ENCODE data around the gene ZNF780A. TPM values are rescaled to one million over a fixed set of nuclear protein-coding genes. Genes with fewer than 3 reads are reported as not detected.

The ZNF780A gene
- total RNA-seq, 3 donors from 2014 or later, result 14.3 to 15.4 (median 14.4) TPM

- H3K27me3 Mint-ChIP-seq (ENCODE audit: low read depth), result no peaks in the 10 kb centered on the region
- H3K36me3 Mint-ChIP-seq (ENCODE audit: insufficient read depth), result no peaks in the 10 kb centered on the region
- ATAC-seq, result no peak
- no peak overlapping the region for H3K4me3 Mint-ChIP-seq
- no peak for DNase-seq
- H3K4me1 Mint-ChIP-seq (ENCODE audit: low read depth), result no peaks in the 10 kb centered on the region
- H3K9me3 Mint-ChIP-seq, result no peaks in the 10 kb centered on the region
Measured at GRCh38 chr19:40104754-40105153, 14.0 kb upstream of the ZNF780A start.

GRCh38 chr19:40103600-40103999, 12.9 kb upstream of the ZNF780A start:
- Mint-ChIP-seq H3K9me3 (no peaks in the 10 kb centered on the region), H3K4me1 (ENCODE audit: low read depth) (no peaks in the 10 kb centered on the region), H3K27me3 (ENCODE audit: low read depth) (peaks cover under 1% of the 10 kb centered on the region), H3K4me3 (no peak overlapping the region), H3K36me3 (ENCODE audit: insufficient read depth) (no peaks in the 10 kb centered on the region)
- ATAC-seq (no peak), DNase-seq (no peak)

DNA sequence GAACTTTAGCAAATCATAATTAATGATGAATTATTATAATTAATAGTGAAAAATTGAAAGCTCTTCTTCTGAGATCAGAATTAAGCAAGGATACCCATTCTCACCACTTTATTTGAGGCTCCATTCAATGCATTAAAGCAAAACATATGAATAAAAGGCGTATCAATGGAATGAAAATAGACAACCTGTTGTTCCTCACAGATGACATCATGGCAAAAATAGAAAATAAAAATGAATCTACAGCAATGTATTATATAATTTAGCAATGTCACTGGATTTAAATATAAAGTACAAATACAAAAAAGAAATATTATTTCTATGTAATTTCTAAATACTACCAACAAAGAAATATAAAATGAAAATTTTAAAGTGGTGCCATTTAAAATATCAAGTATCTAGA, 11.1 kb upstream of the ZNF780A start:
- ATAC-seq, result no peak
- Mint-ChIP-seq H3K9me3 (no peaks in the 10 kb centered on the region), H3K27me3 (ENCODE audit: low read depth) (peaks cover 7% of the 10 kb centered on the region), H3K4me1 (ENCODE audit: low read depth) (no peaks in the 10 kb centered on the region), H3K36me3 (ENCODE audit: insufficient read depth) (no peaks in the 10 kb centered on the region), H3K4me3 (no peak overlapping the region)
- DNase-seq, result no peak

DNA sequence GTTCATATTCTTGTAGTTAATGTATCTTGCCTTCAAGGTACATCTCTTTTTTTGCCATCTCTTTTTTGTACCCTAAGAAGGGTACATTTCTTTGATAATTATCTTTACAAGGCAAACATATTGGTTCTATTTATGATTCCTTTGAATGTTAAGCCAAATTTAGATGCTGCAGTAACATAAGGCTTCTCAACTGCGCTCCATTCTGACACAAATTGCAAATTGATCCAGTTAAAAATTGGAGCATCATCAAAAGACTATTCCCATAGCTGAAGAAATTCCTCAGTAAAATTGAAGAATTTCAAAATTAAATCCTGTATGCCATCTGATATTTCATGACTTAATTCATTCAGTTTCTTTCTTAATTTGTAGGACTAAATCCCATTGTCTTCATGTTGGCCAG, 2.7 kb upstream of the ZNF780A start:
- DNase-seq (no peak), ATAC-seq (no peak)
- Mint-ChIP-seq H3K27me3 (ENCODE audit: low read depth) (peaks cover 17% of the 10 kb centered on the region), H3K9me3 (peaks cover 8% of the 10 kb centered on the region), H3K4me3 (no peak overlapping the region), H3K36me3 (ENCODE audit: insufficient read depth) (peaks cover 5% of the 10 kb centered on the region), H3K4me1 (ENCODE audit: low read depth) (peaks cover 28% of the 10 kb centered on the region)

- peaks cover 13% of the 10 kb centered on the region for H3K36me3 Mint-ChIP-seq (ENCODE audit: insufficient read depth)
- ATAC-seq (no peak), DNase-seq (no peak)
- H3K27me3 Mint-ChIP-seq (ENCODE audit: low read depth), result peaks cover 12% of the 10 kb centered on the region
- peaks cover 40% of the 10 kb centered on the region for H3K4me1 Mint-ChIP-seq (ENCODE audit: low read depth)
- H3K4me3 Mint-ChIP-seq, result peak overlapping the region; percentile 100
- H3K9me3 Mint-ChIP-seq, result peaks cover 8% of the 10 kb centered on the region
Measured at GRCh38 chr19:40091205-40092129, 724 bp upstream of the ZNF780A start.

DNA sequence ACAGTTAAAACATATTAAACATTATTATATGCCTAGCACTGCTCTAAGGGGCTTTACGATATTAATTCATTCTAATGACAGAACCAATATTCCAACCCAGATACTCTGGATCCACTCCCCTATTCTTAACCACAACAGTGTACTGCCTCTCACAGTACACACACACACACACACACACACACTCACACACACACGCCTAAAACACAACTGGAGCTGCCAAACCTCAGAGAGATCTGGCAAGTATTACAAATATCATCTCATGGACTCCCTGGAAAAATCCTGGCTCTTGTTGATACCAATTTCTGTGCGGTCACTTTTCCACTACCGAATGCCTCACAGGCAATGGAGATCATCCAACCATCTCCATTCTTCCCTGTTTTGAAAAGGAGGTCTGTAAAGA, 1.3 kb downstream of the ZNF780A start:
- peak overlapping the region; percentile 100 for H3K4me3 Mint-ChIP-seq
- no peak for DNase-seq
- peaks cover 3% of the 10 kb centered on the region for H3K27me3 Mint-ChIP-seq (ENCODE audit: low read depth)
- H3K9me3 Mint-ChIP-seq, result peaks cover 3% of the 10 kb centered on the region
- H3K4me1 Mint-ChIP-seq (ENCODE audit: low read depth), result peaks cover 40% of the 10 kb centered on the region
- peaks cover 19% of the 10 kb centered on the region for H3K36me3 Mint-ChIP-seq (ENCODE audit: insufficient read depth)
- no peak for ATAC-seq

DNA sequence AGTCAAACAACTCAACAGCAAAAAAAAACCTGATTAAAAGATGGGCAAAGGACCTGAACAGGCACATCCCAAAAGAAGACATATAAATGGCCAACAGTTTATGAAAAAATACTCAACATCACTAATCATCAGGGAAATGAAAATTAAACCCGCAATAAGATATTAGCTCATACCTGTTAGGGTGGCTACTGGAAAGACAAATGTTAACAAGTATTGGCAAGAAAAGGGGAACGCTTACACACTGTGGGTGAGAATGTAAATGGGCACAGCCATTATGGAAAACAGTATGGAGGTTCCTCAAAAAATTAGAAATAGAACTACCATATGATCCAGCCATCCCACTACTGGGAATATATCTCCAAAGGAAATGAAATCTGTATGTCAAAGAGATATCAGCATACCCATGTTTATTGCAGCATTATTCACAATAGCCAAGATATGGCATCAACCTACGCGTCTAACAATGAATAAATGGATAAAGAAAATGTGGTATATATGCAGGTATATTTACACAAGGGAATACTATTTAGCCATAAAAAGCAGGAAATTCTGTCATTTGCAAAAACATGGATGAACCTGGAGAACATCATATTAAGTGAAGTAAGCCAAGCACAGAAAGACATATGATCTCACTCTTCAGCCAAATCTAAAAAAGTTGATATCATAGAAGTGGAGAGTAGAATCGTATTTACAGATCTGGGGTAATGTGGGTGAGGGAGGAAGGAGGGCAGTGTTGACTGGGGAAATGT, 2.3 kb downstream of the ZNF780A start:
- ATAC-seq (no peak), DNase-seq (no peak)
- H3K36me3 Mint-ChIP-seq (ENCODE audit: insufficient read depth), result peaks cover 23% of the 10 kb centered on the region
- H3K9me3 Mint-ChIP-seq, result peaks cover 3% of the 10 kb centered on the region
- H3K4me1 Mint-ChIP-seq (ENCODE audit: low read depth), result peaks cover 40% of the 10 kb centered on the region
- H3K27me3 Mint-ChIP-seq (ENCODE audit: low read depth), result peaks cover 2% of the 10 kb centered on the region
- H3K4me3 Mint-ChIP-seq, result peak overlapping the region; percentile 44

GRCh38 chr19:40084948-40085347, 5.8 kb downstream of the ZNF780A start:
- ATAC-seq (no peak), DNase-seq (no peak)
- Mint-ChIP-seq H3K4me1 (ENCODE audit: low read depth) (peaks cover 26% of the 10 kb centered on the region), H3K27me3 (ENCODE audit: low read depth) (no peaks in the 10 kb centered on the region), H3K36me3 (ENCODE audit: insufficient read depth) (peaks cover 54% of the 10 kb centered on the region), H3K4me3 (no peak overlapping the region), H3K9me3 (peaks cover 5% of the 10 kb centered on the region)

GRCh38 chr19:40081411-40081810, 9.3 kb downstream of the ZNF780A start:
- Mint-ChIP-seq H3K27me3 (ENCODE audit: low read depth) (no peaks in the 10 kb centered on the region), H3K36me3 (ENCODE audit: insufficient read depth) (peaks cover 76% of the 10 kb centered on the region), H3K4me1 (ENCODE audit: low read depth) (no peaks in the 10 kb centered on the region), H3K9me3 (peaks cover 28% of the 10 kb centered on the region), H3K4me3 (no peak overlapping the region)
- DNase-seq, result no peak
- no peak for ATAC-seq

DNA sequence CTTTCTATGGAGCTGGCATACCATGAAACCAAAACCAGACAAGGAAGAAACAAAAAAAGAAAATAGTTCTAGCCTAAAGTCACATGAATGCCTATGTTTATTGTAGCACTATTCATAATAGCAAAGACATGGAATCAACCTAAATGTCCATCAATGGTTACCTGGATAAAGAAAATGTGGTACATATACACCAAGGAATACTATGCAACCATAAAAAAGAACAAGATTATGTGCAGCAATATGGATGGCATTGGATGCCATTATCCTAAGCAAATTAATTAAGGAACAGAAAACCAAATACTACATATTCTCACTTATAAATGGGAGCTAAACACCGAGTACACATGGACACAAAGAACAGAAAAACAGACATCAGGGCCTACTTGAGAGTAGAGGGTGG, 10.5 kb downstream of the ZNF780A start:
- DNase-seq (no peak), ATAC-seq (no peak)
- no peaks in the 10 kb centered on the region for H3K27me3 Mint-ChIP-seq (ENCODE audit: low read depth)
- no peaks in the 10 kb centered on the region for H3K4me1 Mint-ChIP-seq (ENCODE audit: low read depth)
- peaks cover 37% of the 10 kb centered on the region for H3K9me3 Mint-ChIP-seq
- H3K4me3 Mint-ChIP-seq, result no peak overlapping the region
- H3K36me3 Mint-ChIP-seq (ENCODE audit: insufficient read depth), result peaks cover 87% of the 10 kb centered on the region

DNA sequence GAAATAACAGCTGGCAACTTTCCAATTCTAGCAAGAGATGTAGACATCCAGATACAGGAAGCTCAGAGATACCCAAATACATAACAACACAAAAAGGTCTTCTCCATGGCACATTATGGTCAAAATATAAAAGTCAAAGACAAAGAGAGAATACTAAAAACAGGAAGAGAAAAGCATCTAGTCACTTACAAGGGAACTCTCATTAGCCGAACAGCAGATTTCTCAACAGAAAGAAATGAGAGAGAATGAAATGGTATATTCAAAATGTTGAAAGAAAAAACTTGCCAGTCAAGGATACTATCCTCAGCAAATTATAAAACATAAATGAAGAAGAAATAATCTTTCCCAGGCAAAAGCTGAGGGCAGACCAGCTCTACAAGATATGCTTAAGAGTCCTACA, 12.4 kb downstream of the ZNF780A start:
- peaks cover 97% of the 10 kb centered on the region for H3K36me3 Mint-ChIP-seq (ENCODE audit: insufficient read depth)
- H3K27me3 Mint-ChIP-seq (ENCODE audit: low read depth), result no peaks in the 10 kb centered on the region
- no peak overlapping the region for H3K4me3 Mint-ChIP-seq
- no peaks in the 10 kb centered on the region for H3K4me1 Mint-ChIP-seq (ENCODE audit: low read depth)
- no peak for DNase-seq
- no peak for ATAC-seq
- H3K9me3 Mint-ChIP-seq, result peaks cover 47% of the 10 kb centered on the region

DNA sequence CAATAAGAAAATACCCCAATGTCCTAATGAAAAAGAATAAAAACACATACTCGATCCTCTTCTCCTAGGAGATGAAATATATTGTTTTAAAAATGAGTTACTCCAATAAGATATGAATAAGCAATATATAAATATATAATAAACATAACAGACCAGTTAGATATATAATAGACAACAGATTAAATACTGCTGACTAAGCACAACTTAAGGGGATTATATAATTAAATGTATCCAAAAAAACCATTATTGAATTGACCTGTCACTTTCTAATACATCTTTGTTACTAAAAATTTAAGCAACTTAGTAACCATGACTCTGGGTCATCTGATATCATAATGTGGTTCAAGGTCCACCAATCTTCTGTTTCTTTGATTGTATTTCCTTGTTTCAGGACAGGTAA, 20.7 kb downstream of the ZNF780A start:
- H3K4me1 Mint-ChIP-seq (ENCODE audit: low read depth), result no peaks in the 10 kb centered on the region
- H3K36me3 Mint-ChIP-seq (ENCODE audit: insufficient read depth), result peaks cover 35% of the 10 kb centered on the region
- H3K4me3 Mint-ChIP-seq, result no peak overlapping the region
- H3K9me3 Mint-ChIP-seq, result peaks cover 28% of the 10 kb centered on the region
- ATAC-seq, result no peak
- no peak for DNase-seq
- H3K27me3 Mint-ChIP-seq (ENCODE audit: low read depth), result no peaks in the 10 kb centered on the region

GRCh38 chr19:40059624-40060023, 31.1 kb downstream of the ZNF780A start:
- Mint-ChIP-seq H3K36me3 (ENCODE audit: insufficient read depth) (peaks cover 4% of the 10 kb centered on the region), H3K27me3 (ENCODE audit: low read depth) (peaks cover 4% of the 10 kb centered on the region), H3K4me1 (ENCODE audit: low read depth) (peaks cover 18% of the 10 kb centered on the region), H3K4me3 (no peak overlapping the region), H3K9me3 (peaks cover 35% of the 10 kb centered on the region)
- no peak for DNase-seq
- ATAC-seq, result no peak

- H3K9me3 Mint-ChIP-seq, result peaks cover 31% of the 10 kb centered on the region
- H3K27me3 Mint-ChIP-seq (ENCODE audit: low read depth), result peaks cover 4% of the 10 kb centered on the region
- peak overlapping the region; percentile 99 for H3K4me3 Mint-ChIP-seq
- no peak for DNase-seq
- peaks cover 43% of the 10 kb centered on the region for H3K4me1 Mint-ChIP-seq (ENCODE audit: low read depth)
- no peak for ATAC-seq
- peaks cover 21% of the 10 kb centered on the region for H3K36me3 Mint-ChIP-seq (ENCODE audit: insufficient read depth)
Measured at GRCh38 chr19:40057166-40057565, 33.6 kb downstream of the ZNF780A start.

- Mint-ChIP-seq H3K4me1 (ENCODE audit: low read depth) (peaks cover 46% of the 10 kb centered on the region), H3K27me3 (ENCODE audit: low read depth) (peaks cover 4% of the 10 kb centered on the region), H3K4me3 (peak overlapping the region; percentile 99), H3K9me3 (peaks cover 28% of the 10 kb centered on the region), H3K36me3 (ENCODE audit: insufficient read depth) (peaks cover 22% of the 10 kb centered on the region)
- ATAC-seq, result no peak
- DNase-seq, result no peak
Measured at GRCh38 chr19:40056505-40056904, 34.2 kb downstream of the ZNF780A start.
